Measurements from ENCODE around the gene RFX4.

The RFX4 gene

GRCh38 chr12:106791531-106791930 is 208.7 kb downstream of the RFX4 start:
- TF ChIP-seq CTCF (IDR thresholded peaks at IDR 0.05; ENCODE audit: low read depth, low read length): no peak
- DNase-seq (ENCODE audit: extremely low read depth, low read depth): no peak

- TF ChIP-seq CTCF (IDR thresholded peaks at IDR 0.05; ENCODE audit: low read depth, low read length): no peak
- no peak for DNase-seq (ENCODE audit: extremely low read depth, low read depth)
Observed at GRCh38 chr12:106794369-106794768, 211.6 kb downstream of the RFX4 start.

- no peak for TF ChIP-seq CTCF (IDR thresholded peaks at IDR 0.05; ENCODE audit: low read depth, low read length)
- no peak for DNase-seq (ENCODE audit: extremely low read depth, low read depth)
Observed at GRCh38 chr12:106801167-106801708, 218.4 kb downstream of the RFX4 start.

GRCh38 chr12:106801830-106802533 is 219.2 kb downstream of the RFX4 start:
- no peak for TF ChIP-seq CTCF (IDR thresholded peaks at IDR 0.05; ENCODE audit: low read depth, low read length)

GRCh38 chr12:106804668-106805067 is 221.9 kb downstream of the RFX4 start:
- TF ChIP-seq CTCF (IDR thresholded peaks at IDR 0.05; ENCODE audit: low read depth, low read length): no peak

More at GRCh38 chr12:106801830-106802533, 219.2 kb downstream of the RFX4 start:
- DNase-seq (ENCODE audit: extremely low read depth, low read depth): no peak

More at GRCh38 chr12:106804668-106805067, 221.9 kb downstream of the RFX4 start:
- DNase-seq (ENCODE audit: extremely low read depth, low read depth): no peak
